ENCODE results near the gene TMEM214. TPM values are rescaled to one million over a fixed set of nuclear protein-coding genes. Genes with fewer than 3 reads are reported as not detected.
A peak's percentile ranks its signal among the peaks of the same experiment; 100 is the strongest.

TMEM214 gene
- total RNA-seq, 1 donor from 2014 or later, result 68.0 TPM

- Histone ChIP-seq H3K9me3 (no peaks in the 10 kb centered on the region), H3K27me3 (no peaks in the 10 kb centered on the region), H3K4me3 (no peak overlapping the region), H3K36me3 (no peaks in the 10 kb centered on the region), H3K27ac (peak overlapping the region; percentile 58), H3K4me1 (peaks cover 7% of the 10 kb centered on the region)
- peak; percentile 72 for ATAC-seq
- intact Hi-C loops (cut with DNase I), result loop anchor here (10.0 kb wide), 1 partner anchor 52 kb away; no protein-coding TSS in a partner anchor
- TF ChIP-seq CTCF (IDR thresholded peaks at IDR 0.05), result peak; percentile 64
- no peak for DNase-seq
Observed at GRCh38 chr2:27016801-27017325, 15.9 kb upstream of the TMEM214 start.

- peaks cover 7% of the 10 kb centered on the region for H3K4me1 ChIP-seq
- intact Hi-C loops (cut with DNase I), result loop anchor here (10.0 kb wide), 1 partner anchor 53 kb away; no protein-coding TSS in a partner anchor
- no peaks in the 10 kb centered on the region for H3K9me3 ChIP-seq
Observed at GRCh38 chr2:27018142-27018541, 14.6 kb upstream of the TMEM214 start.

GRCh38 chr2:27019459-27019858 lies 13.3 kb upstream of the TMEM214 start:
- Histone ChIP-seq H3K36me3 (peaks cover 18% of the 10 kb centered on the region), H3K4me1 (peaks cover 7% of the 10 kb centered on the region), H3K27ac (no peak overlapping the region), H3K4me3 (no peak overlapping the region), H3K27me3 (no peaks in the 10 kb centered on the region), H3K9me3 (no peaks in the 10 kb centered on the region)
- DNase-seq, result no peak
- TF ChIP-seq CTCF (IDR thresholded peaks at IDR 0.05), result no peak
- ATAC-seq, result no peak
- intact Hi-C loops (cut with DNase I), result loop anchor here (10.0 kb wide), 1 partner anchor 55 kb away; no protein-coding TSS in a partner anchor

More at GRCh38 chr2:27018142-27018541, 14.6 kb upstream of the TMEM214 start:
- H3K4me3 ChIP-seq, result no peak overlapping the region
- DNase-seq (no peak), ATAC-seq (no peak)
- TF ChIP-seq CTCF (IDR thresholded peaks at IDR 0.05), result no peak
- H3K27me3 ChIP-seq, result no peaks in the 10 kb centered on the region
- H3K27ac ChIP-seq, result no peak overlapping the region
- H3K36me3 ChIP-seq, result peaks cover 10% of the 10 kb centered on the region

GRCh38 chr2:27019931-27020855 lies 12.6 kb upstream of the TMEM214 start:
- intact Hi-C loops (cut with DNase I), result loop anchor here (10.0 kb wide), 1 partner anchor 55 kb away; no protein-coding TSS in a partner anchor
- Histone ChIP-seq H3K4me3 (no peak overlapping the region), H3K4me1 (peaks cover 7% of the 10 kb centered on the region), H3K36me3 (peaks cover 19% of the 10 kb centered on the region), H3K27me3 (no peaks in the 10 kb centered on the region), H3K9me3 (no peaks in the 10 kb centered on the region), H3K27ac (peak overlapping the region; percentile 36)
- DNase-seq, result no peak
- TF ChIP-seq CTCF (IDR thresholded peaks at IDR 0.05), result no peak
- ATAC-seq, result no peak

- DNase-seq (no peak), ATAC-seq (no peak)
- no peaks in the 10 kb centered on the region for H3K9me3 ChIP-seq
- no peak for TF ChIP-seq CTCF (IDR thresholded peaks at IDR 0.05)
- H3K27me3 ChIP-seq, result no peaks in the 10 kb centered on the region
- H3K4me1 ChIP-seq, result peaks cover 7% of the 10 kb centered on the region
- H3K4me3 ChIP-seq, result no peak overlapping the region
- intact Hi-C loops (cut with DNase I), result no loop called here
- H3K36me3 ChIP-seq, result peaks cover 30% of the 10 kb centered on the region
- H3K27ac ChIP-seq, result no peak overlapping the region
Observed at GRCh38 chr2:27021253-27022049, 11.3 kb upstream of the TMEM214 start.

Data from upper lobe of right lung (tissue), 1 donor.